H9 (cell line): Measurements from ENCODE around the gene CCDC93. TPM values are rescaled to one million over a fixed set of nuclear protein-coding genes. Genes with fewer than 3 reads are reported as not detected.

Experiments used
- DNase-seq: peaks from one replicate; pipeline ENCODE4 v3.0.0-alpha.2; 2017
- H2AFZ ChIP-seq: one replicate; pipeline ENCODE4 v1.6.1; 2013; ENCODE audit warnings: mild to moderate bottlenecking, low read length, control low read depth, moderate library complexity
- H2AK5ac ChIP-seq: 2 replicates; pipeline ENCODE4 v1.6.1; 2013; ENCODE audit warnings: low read length, control low read depth, mixed read lengths; ENCODE audit not compliant: insufficient read length
- H2BK120ac ChIP-seq: one replicate; pipeline ENCODE4 v1.6.1; 2013; ENCODE audit warnings: low read depth, mild to moderate bottlenecking, low read length, control low read depth, inconsistent platforms; ENCODE audit not compliant: poor library complexity, severe bottlenecking
- H2BK12ac ChIP-seq: 2 replicates; pipeline ENCODE4 v1.6.1; 2013; ENCODE audit warnings: low read length, control low read depth, mixed read lengths, low read depth; ENCODE audit not compliant: insufficient read length
- H2BK15ac ChIP-seq: 2 replicates; pipeline ENCODE4 v1.6.1; 2013; ENCODE audit warnings: low read depth, low read length, control low read depth
- H2BK20ac ChIP-seq: one replicate; pipeline ENCODE4 v1.6.1; 2013; ENCODE audit warnings: low read depth, mild to moderate bottlenecking, low read length, control low read depth, inconsistent platforms; ENCODE audit not compliant: poor library complexity, severe bottlenecking
- H2BK5ac ChIP-seq: 2 replicates; pipeline ENCODE4 v1.6.1; 2013; ENCODE audit warnings: low read length, control low read depth, mixed read lengths; ENCODE audit not compliant: insufficient read length
- H3K14ac ChIP-seq: 2 replicates; pipeline ENCODE4 v1.6.1; 2013; ENCODE audit warnings: low read length, control low read depth; ENCODE audit not compliant: insufficient read depth
- H3K18ac ChIP-seq: 2 replicates; pipeline ENCODE4 v1.6.1; 2013; ENCODE audit warnings: low read depth, mild to moderate bottlenecking, mixed read lengths, low read length, control low read depth; ENCODE audit not compliant: insufficient read length
- H3K23ac ChIP-seq: 2 replicates; pipeline ENCODE4 v1.6.1; 2013; ENCODE audit warnings: low read length, control low read depth, mixed read lengths, low read depth; ENCODE audit not compliant: insufficient read length
- H3K23me2 ChIP-seq: 2 replicates; pipeline ENCODE4 v1.6.1; 2013; ENCODE audit warnings: low read depth, mild to moderate bottlenecking, mixed read lengths, low read length, control low read depth; ENCODE audit not compliant: insufficient read length, poor library complexity, severe bottlenecking
- H3K27ac ChIP-seq: 2 replicates; pipeline ENCODE4 v1.5.1; 2013; ENCODE audit warnings: low read length, control low read depth, mixed read lengths, low read depth; ENCODE audit not compliant: insufficient read length
- H3K27me3 ChIP-seq: 2 replicates; pipeline ENCODE4 v1.6.1; 2013; ENCODE audit warnings: low read length, control low read depth, inconsistent platforms; ENCODE audit not compliant: insufficient read depth
- H3K4ac ChIP-seq: 2 replicates; pipeline ENCODE4 v1.6.1; 2013; ENCODE audit warnings: low read depth, mild to moderate bottlenecking, control low read depth, inconsistent platforms, low read length, moderate library complexity
- H3K4me1 ChIP-seq: 2 replicates; pipeline ENCODE4 v1.6.1; 2013; ENCODE audit warnings: low read length, control low read depth, inconsistent platforms; ENCODE audit not compliant: insufficient read depth
- H3K4me2 ChIP-seq: 2 replicates; pipeline ENCODE4 v1.6.1; 2013; ENCODE audit warnings: low read length, control low read depth, mixed read lengths; ENCODE audit not compliant: insufficient read length, insufficient read depth
- H3K56ac ChIP-seq: 2 replicates; pipeline ENCODE4 v1.6.1; 2013; ENCODE audit warnings: low read depth, mild to moderate bottlenecking, mixed read lengths, low read length, control low read depth; ENCODE audit not compliant: insufficient read length
- H3K79me1 ChIP-seq: 2 replicates; pipeline ENCODE4 v1.6.1; 2013; ENCODE audit warnings: low read depth, mild to moderate bottlenecking, moderate library complexity, low read length, control low read depth, inconsistent platforms; ENCODE audit not compliant: insufficient read depth, poor library complexity, severe bottlenecking
- H3K79me2 ChIP-seq: 2 replicates; pipeline ENCODE4 v1.6.1; 2013; ENCODE audit warnings: low read length, control low read depth, inconsistent platforms; ENCODE audit not compliant: insufficient read depth
- H3K9ac ChIP-seq: 2 replicates; pipeline ENCODE4 v1.6.1; 2013; ENCODE audit warnings: low read length, control low read depth, mixed read lengths; ENCODE audit not compliant: insufficient read length; ENCODE audit errors: extremely low read depth
- H3K9me3 ChIP-seq: one replicate; pipeline ENCODE4 v1.6.1; 2013; ENCODE audit warnings: low read depth, low read length, inconsistent platforms; ENCODE audit not compliant: control insufficient read depth
- H3T11ph ChIP-seq: one replicate; pipeline ENCODE4 v1.6.1; 2013; ENCODE audit warnings: mild to moderate bottlenecking, low read length, control low read depth, inconsistent platforms
- H4K20me1 ChIP-seq: one replicate; pipeline ENCODE4 v1.6.1; 2013; ENCODE audit not compliant: control insufficient read depth, insufficient read length, insufficient read depth
- H4K5ac ChIP-seq: 2 replicates; pipeline ENCODE4 v1.6.1; 2013; ENCODE audit warnings: low read depth, mild to moderate bottlenecking, mixed read lengths, low read length, control low read depth; ENCODE audit not compliant: insufficient read length
- H4K8ac ChIP-seq: replicated peaks from 2 replicates; pipeline ENCODE4 v1.6.1; 2013; ENCODE audit warnings: low read length, control low read depth, mixed read lengths, low read depth; ENCODE audit not compliant: insufficient read length
- H4K91ac ChIP-seq: 2 replicates; pipeline ENCODE4 v1.6.1; 2013; ENCODE audit warnings: low read depth, mild to moderate bottlenecking, moderate library complexity, mixed read lengths, low read length, control low read depth; ENCODE audit not compliant: insufficient read length
- H3K27ac Mint-ChIP-seq, 3 experiments: 2 replicates in 2 of 3; 3 replicates in 1 of 3; pipeline ENCODE4 v1.8.0; 2020 to 2021; ENCODE audit warnings: mixed read lengths in 3 of 3, mild to moderate bottlenecking in 1 of 3, moderate library complexity in 1 of 3
- H3K27me3 Mint-ChIP-seq: 2 replicates; pipeline ENCODE4 v1.8.0; 2021; ENCODE audit warnings: low read depth, mild to moderate bottlenecking, moderate library complexity, mixed read lengths
- H3K36me3 Mint-ChIP-seq, 3 experiments: 2 replicates in 2 of 3; 3 replicates in 1 of 3; pipeline ENCODE4 v1.8.0; 2020 to 2021; ENCODE audit warnings: low read depth in 3 of 3, mixed read lengths in 3 of 3; ENCODE audit not compliant: insufficient read depth in 1 of 3
- H3K4me1 Mint-ChIP-seq, 2 experiments: 2 replicates each; pipeline ENCODE4 v1.8.0; 2020; ENCODE audit warnings: mixed read lengths in 2 of 2
- H3K4me3 Mint-ChIP-seq, 2 experiments: 2 replicates in 1 of 2; 3 replicates in 1 of 2; pipeline ENCODE4 v1.8.0; 2020 to 2021; ENCODE audit warnings: mild to moderate bottlenecking in 2 of 2, mixed read lengths in 2 of 2, moderate library complexity in 1 of 2
- H3K9me3 Mint-ChIP-seq, 2 experiments: 2 replicates in 1 of 2; 3 replicates in 1 of 2; pipeline ENCODE4 v1.8.0; 2020; ENCODE audit warnings: mild to moderate bottlenecking in 2 of 2, mixed read lengths in 2 of 2, moderate library complexity in 1 of 2
- CTCF ChIP-seq: fragments of 200-600 bp; sonication (generic); conservative IDR thresholded peaks from 3 replicates; pipeline ENCODE4 v1.8.0; 2021; ENCODE audit warnings: antibody characterized with exemption, mild to moderate bottlenecking
- WGBS: extraction: QIAGEN DNeasy Blood & Tissue Kit; methylation state at CpG from one replicate; pipeline ENCODE4 v1.1.7; 2013; ENCODE audit warnings: missing lambda C conversion rate, low lambda C conversion rate, mixed read lengths; ENCODE audit not compliant: insufficient read length; ENCODE audit errors: extremely low coverage; 5-methylcytosine and 5-hydroxymethylcytosine counted together
- total RNA-seq: library from RNA; stranded (reverse); gene quantifications from 2 replicates; pipeline ENCODE4 v1.2.1, GENCODE V29; 2021

Gene CCDC93
- total RNA-seq, 1 experiment from 2014 or later, result 16.4 TPM

- Mint-ChIP-seq H3K27me3 (no peaks in the 10 kb centered on the region), H3K36me3 (peaks cover 4 to 42% (median 24%) of the 10 kb centered on the region in 3 experiments; a peak in 6 of 7 replicates), H3K9me3 (no peaks in the 10 kb centered on the region), H3K4me3 (no peak overlapping the region), H3K4me1 (peaks cover 2 to 4% of the 10 kb centered on the region in 2 experiments; a peak in 3 of 4 replicates), H3K27ac (no peak overlapping the region)
- no peak overlapping the region for H2BK12ac ChIP-seq
- H2AFZ ChIP-seq, result no peak overlapping the region
- H3K4ac ChIP-seq, result no peak overlapping the region
- H3T11ph ChIP-seq, result no peak overlapping the region
- H3K23me2 ChIP-seq, result no peaks in the 10 kb centered on the region
- no peaks in the 10 kb centered on the region for H3K4me1 ChIP-seq
- no peak for TF ChIP-seq CTCF
- H4K91ac ChIP-seq, result no peak overlapping the region
- H2BK5ac ChIP-seq, result no peak overlapping the region
- no peaks in the 10 kb centered on the region for H3K9me3 ChIP-seq
- H3K9ac ChIP-seq, result no peak overlapping the region
- H4K8ac ChIP-seq, result no peak overlapping the region
- DNase-seq, result no peak
- H4K5ac ChIP-seq, result no peak overlapping the region
- no peaks in the 10 kb centered on the region for H3K79me2 ChIP-seq
- H3K23ac ChIP-seq, result no peak overlapping the region
- H2BK120ac ChIP-seq, result no peak overlapping the region
- H3K14ac ChIP-seq, result no peak overlapping the region
- H2BK20ac ChIP-seq, result no peak overlapping the region
- no peaks in the 10 kb centered on the region for H4K20me1 ChIP-seq
- no CpG with 5 or more reads among the region's 4 CpGs for WGBS
- no peak overlapping the region for H2BK15ac ChIP-seq
- H3K4me2 ChIP-seq, result no peak overlapping the region
- no peak overlapping the region for H2AK5ac ChIP-seq
- H3K27ac ChIP-seq, result no peak overlapping the region
- no peak overlapping the region for H3K18ac ChIP-seq
- H3K79me1 ChIP-seq, result no peaks in the 10 kb centered on the region
- no peak overlapping the region for H3K56ac ChIP-seq
- no peaks in the 10 kb centered on the region for H3K27me3 ChIP-seq
These were observed 13.8 kb downstream of the CCDC93 start for GRCh38 chr2:118000041-118000440.
